H1 (cell line): ENCODE data around the gene GALR1. TPM values are rescaled to one million over a fixed set of nuclear protein-coding genes. Genes with fewer than 3 reads are reported as not detected.

Experiments used
- CTCF ChIA-PET: fragments of 300-600 bp; sonication (Branson Sonifier 250); formaldehyde crosslinking; loops from one replicate; lab custom pipeline; 2021; ENCODE audit not compliant: partially characterized antibody; lab: Charles Lee
- POLR2A ChIA-PET: fragments of 300-600 bp; sonication (Branson Sonifier 250); formaldehyde crosslinking; loops from one replicate; lab custom pipeline; 2021; ENCODE audit warnings: inconsistent platforms; ENCODE audit not compliant: partially characterized antibody; lab: Charles Lee
- DNase-seq, 2 experiments: peaks; one replicate each; pipeline versions ENCODE4 v3.0.0 to v3.0.0-alpha.2; 2010 to 2022; ENCODE audit warnings: low spot score in 2 of 2, low read depth in 1 of 2, mixed read lengths in 1 of 2
- FAIRE-seq: peaks from 2 replicates; lab custom pipeline; 2011; peaks lifted over from hg19 to GRCh38; lab: Jason Lieb, UNC
- H2AFZ ChIP-seq: 2 replicates; pipeline ENCODE4 v1.8.1; 2012; ENCODE audit warnings: low read length, inconsistent platforms
- H2AK5ac ChIP-seq: 2 replicates; pipeline ENCODE4 v1.6.1; 2013; ENCODE audit warnings: low read depth, low read length
- H2BK120ac ChIP-seq: replicated peaks from 2 replicates; pipeline ENCODE3; 2013; ENCODE audit warnings: low read depth, low read length, inconsistent platforms
- H2BK12ac ChIP-seq: 2 replicates; pipeline ENCODE4 v1.6.1; 2013; ENCODE audit warnings: low read depth, low read length
- H2BK15ac ChIP-seq: 2 replicates; pipeline ENCODE4 v1.6.1; 2013; ENCODE audit warnings: low read length
- H2BK20ac ChIP-seq: 2 replicates; pipeline ENCODE4 v1.6.1; 2013; ENCODE audit warnings: low read length
- H2BK5ac ChIP-seq: 2 replicates; pipeline ENCODE4 v1.6.1; 2013; ENCODE audit warnings: low read depth, low read length
- H3K14ac ChIP-seq: 2 replicates; pipeline ENCODE4 v1.6.1; 2013; ENCODE audit warnings: inconsistent platforms; ENCODE audit not compliant: insufficient read length
- H3K18ac ChIP-seq: 2 replicates; pipeline ENCODE4 v1.6.1; 2013; ENCODE audit warnings: low read length; ENCODE audit errors: extremely low read depth
- H3K23ac ChIP-seq: 2 replicates; pipeline ENCODE4 v1.6.1; 2013; ENCODE audit warnings: inconsistent platforms; ENCODE audit not compliant: insufficient read length
- H3K23me2 ChIP-seq: 2 replicates; pipeline ENCODE4 v1.6.1; 2013; ENCODE audit warnings: low read depth, low read length
- H3K27ac ChIP-seq: 2 replicates; pipeline ENCODE4 v1.6.1; 2011; ENCODE audit warnings: low read depth, low read length, inconsistent platforms
- H3K27me3 ChIP-seq, 4 experiments: replicated peaks in 1 of 4; 1 replicate in 1 of 4; 2 replicates in 3 of 4; pipeline versions ENCODE4 v1.6.1 to v1.8.1; 2011 to 2013; ENCODE audit warnings: low read length in 3 of 4, mild to moderate bottlenecking in 3 of 4, inconsistent platforms in 2 of 4, mixed read lengths in 2 of 4, moderate library complexity in 1 of 4; ENCODE audit not compliant: control insufficient read depth in 3 of 4, insufficient read depth in 3 of 4; ENCODE audit errors: extremely low read depth in 1 of 4
- H3K36me3 ChIP-seq, 4 experiments: 2 replicates each; pipeline versions ENCODE4 v1.6.1 to v1.8.1; 2011 to 2013; ENCODE audit warnings: mild to moderate bottlenecking in 4 of 4, low read length in 3 of 4, moderate library complexity in 2 of 4, control low read depth in 1 of 4, inconsistent platforms in 1 of 4; ENCODE audit not compliant: insufficient read depth in 4 of 4, control insufficient read depth in 2 of 4
- H3K4ac ChIP-seq: replicated peaks from 2 replicates; pipeline ENCODE3; 2013; ENCODE audit warnings: low read length, low read depth, mixed read lengths, inconsistent platforms; ENCODE audit not compliant: insufficient read length
- H3K4me1 ChIP-seq, 4 experiments: replicated peaks in 1 of 4; 1 replicate in 1 of 4; 2 replicates in 3 of 4; pipeline versions ENCODE4 v1.6.1 to v1.8.1; 2011 to 2013; ENCODE audit warnings: low read length in 3 of 4, inconsistent platforms in 2 of 4, mixed read lengths in 1 of 4; ENCODE audit not compliant: insufficient read depth in 4 of 4, control insufficient read depth in 3 of 4
- H3K4me2 ChIP-seq, 2 experiments: 2 replicates each; pipeline versions ENCODE4 v1.6.1 to v1.8.1; 2011 to 2013; ENCODE audit warnings: low read depth in 2 of 2, low read length in 2 of 2, control low read depth in 1 of 2, inconsistent platforms in 1 of 2, mild to moderate bottlenecking in 1 of 2; ENCODE audit not compliant: insufficient read depth in 1 of 2
- H3K4me3 ChIP-seq, 4 experiments: fragments of 200-600, 300-600 bp in 1 of 4; sonication (generic), shearing (Covaris generic), sonication (Bioruptor Twin) in 1 of 4; 2 replicates each; pipeline versions ENCODE4 v1.5.1 to v1.8.1; 2011 to 2016; ENCODE audit warnings: low read length in 4 of 4, low read depth in 3 of 4, control low read depth in 2 of 4, inconsistent platforms in 2 of 4, mild to moderate bottlenecking in 2 of 4, mixed read lengths in 1 of 4, moderate library complexity in 1 of 4; ENCODE audit not compliant: insufficient read depth in 2 of 4; ENCODE audit errors: extremely low read depth in 1 of 4
- H3K56ac ChIP-seq: replicated peaks from 2 replicates; pipeline ENCODE3; 2013; ENCODE audit warnings: low read depth, mild to moderate bottlenecking, mixed read lengths, low read length, inconsistent platforms; ENCODE audit not compliant: insufficient read length
- H3K79me1 ChIP-seq: 2 replicates; pipeline ENCODE4 v1.6.1; 2013; ENCODE audit warnings: low read depth, low read length, control low read depth
- H3K79me2 ChIP-seq, 2 experiments: 2 replicates each; pipeline versions ENCODE4 v1.6.1 to v1.8.1; 2012 to 2013; ENCODE audit warnings: low read length in 2 of 2, mild to moderate bottlenecking in 2 of 2, inconsistent platforms in 1 of 2; ENCODE audit not compliant: insufficient read depth in 2 of 2, control insufficient read depth in 1 of 2
- H3K9ac ChIP-seq, 4 experiments: replicated peaks in 1 of 4; 1 replicate in 1 of 4; 2 replicates in 3 of 4; pipeline versions ENCODE4 v1.6.1 to v1.8.1; 2011 to 2013; ENCODE audit warnings: low read depth in 3 of 4, low read length in 3 of 4, control low read depth in 2 of 4, mild to moderate bottlenecking in 2 of 4, moderate library complexity in 2 of 4, inconsistent platforms in 1 of 4; ENCODE audit errors: extremely low read depth in 1 of 4
- H3K9me3 ChIP-seq, 2 experiments: 2 replicates each; pipeline versions ENCODE4 v1.6.1 to v1.8.1; 2012 to 2013; ENCODE audit warnings: mild to moderate bottlenecking in 2 of 2, moderate library complexity in 2 of 2, control low read depth in 1 of 2, inconsistent platforms in 1 of 2, low read depth in 1 of 2, low read length in 1 of 2, mixed read lengths in 1 of 2; ENCODE audit not compliant: insufficient read depth in 2 of 2
- H4K20me1 ChIP-seq, 2 experiments: replicated peaks in 1 of 2; 2 replicates each; pipeline versions ENCODE3 to v1.8.1; 2011 to 2013; ENCODE audit warnings: inconsistent platforms in 2 of 2, low read length in 2 of 2, mild to moderate bottlenecking in 1 of 2; ENCODE audit not compliant: insufficient read depth in 2 of 2, control insufficient read depth in 1 of 2
- H4K5ac ChIP-seq: 2 replicates; pipeline ENCODE4 v1.6.1; 2013; ENCODE audit warnings: low read length, low read depth, mixed read lengths, inconsistent platforms; ENCODE audit not compliant: insufficient read length
- H4K8ac ChIP-seq: 2 replicates; pipeline ENCODE4 v1.8.0; 2013; ENCODE audit warnings: mild to moderate bottlenecking, moderate library complexity, low read length, inconsistent platforms; ENCODE audit not compliant: insufficient read depth; ENCODE audit errors: extremely low read depth
- H4K91ac ChIP-seq: replicated peaks from 2 replicates; pipeline ENCODE3; 2013; ENCODE audit warnings: low read length, mixed read lengths, inconsistent platforms; ENCODE audit not compliant: insufficient read length
- ASH2L ChIP-seq: fragments of 200-600, 300-600 bp; sonication (generic); IDR thresholded peaks from one replicate; pipeline ENCODE4 v1.7.1; 2017; ENCODE audit warnings: low read length
- CBX8 ChIP-seq: fragments of 300-800, 300-1000 bp; sonication (generic); IDR thresholded peaks from 2 replicates; pipeline ENCODE4 v1.7.1; 2016; ENCODE audit warnings: low read depth, low read length, borderline replicate concordance
- CTBP2 ChIP-seq: IDR thresholded peaks from 2 replicates; pipeline ENCODE4 v1.7.0; 2011; ENCODE audit warnings: borderline replicate concordance, mild to moderate bottlenecking, moderate library complexity, mixed read lengths, low read length; ENCODE audit not compliant: insufficient read depth, insufficient read length
- EP300 ChIP-seq, 2 experiments: IDR thresholded peaks; 1 replicate in 1 of 2; 2 replicates in 1 of 2; pipeline ENCODE4 v1.6.1; 2011 to 2012; ENCODE audit warnings: low read depth in 2 of 2, low read length in 2 of 2, mild to moderate bottlenecking in 2 of 2, borderline replicate concordance in 1 of 2, inconsistent platforms in 1 of 2, moderate library complexity in 1 of 2
- HDAC2 ChIP-seq, 2 experiments: fragments of 300-600 bp in 1 of 2; sonication (generic) in 1 of 2; IDR thresholded peaks; 2 replicates each; pipeline ENCODE4 v1.6.1; 2011 to 2012; ENCODE audit warnings: low read depth in 2 of 2, low read length in 2 of 2, mild to moderate bottlenecking in 2 of 2, moderate library complexity in 2 of 2, borderline replicate concordance in 1 of 2, inconsistent platforms in 1 of 2
- KDM5A ChIP-seq: fragments of 200-600 bp; IDR thresholded peaks from 2 replicates; pipeline ENCODE4 v1.7.1; 2012; ENCODE audit warnings: mild to moderate bottlenecking, low read length, inconsistent platforms, mixed read lengths
- MAX ChIP-seq: IDR thresholded peaks from 2 replicates; pipeline ENCODE4 v1.6.1; 2012; ENCODE audit warnings: inconsistent platforms
- PHF8 ChIP-seq: fragments of 200-600 bp; sonication (generic); conservative IDR thresholded peaks from 2 replicates; pipeline ENCODE4 v1.7.1; 2012; ENCODE audit warnings: low read depth, mild to moderate bottlenecking, inconsistent platforms, low read length, moderate library complexity
- POLR2AphosphoS5 ChIP-seq: IDR thresholded peaks from 2 replicates; pipeline ENCODE4 v1.6.1; 2011; ENCODE audit warnings: low read depth, low read length
- RXRA ChIP-seq: IDR thresholded peaks from 2 replicates; pipeline ENCODE4 v1.6.1; 2011; ENCODE audit warnings: low read depth, mild to moderate bottlenecking, low read length, moderate library complexity; ENCODE audit not compliant: insufficient read depth
- SIX5 ChIP-seq: IDR thresholded peaks from 2 replicates; pipeline ENCODE4 v1.6.1; 2011; ENCODE audit warnings: mild to moderate bottlenecking, low read depth, low read length
- SP2 ChIP-seq: IDR thresholded peaks from 2 replicates; pipeline ENCODE4 v1.6.1; 2012; ENCODE audit warnings: mild to moderate bottlenecking, low read length, inconsistent platforms
- WGBS, 2 experiments: shearing (Covaris generic) in 1 of 2; methylation state at CpG; one replicate each; pipeline versions ENCODE4 v1.1.6 to v1.1.7; 2013 to 2015; ENCODE audit warnings: low lambda C conversion rate in 2 of 2, mixed read lengths in 2 of 2, inconsistent platforms in 1 of 2, low coverage in 1 of 2, missing lambda C conversion rate in 1 of 2; ENCODE audit not compliant: insufficient replicate concordance in 2 of 2, insufficient coverage in 1 of 2, insufficient read length in 1 of 2; ENCODE audit errors: extremely low coverage in 1 of 2, missing lambda C conversion rate in 1 of 2; 5-methylcytosine and 5-hydroxymethylcytosine counted together
- polyA plus RNA-seq, 7 experiments: library from polyadenylated mRNA; depleted of rRNA in 3 of 7; stranded (reverse) in 5 of 7; unstranded in 2 of 7; fragments of >200 nt in 5 of 7; fragments of 200-250 nt in 2 of 7; gene quantifications; 1 replicate in 5 of 7; 2 replicates in 1 of 7; 4 replicates in 1 of 7; pipeline versions ENCODE4 v1.2.1 to v1.2.3, GENCODE V29; 2011 to 2013; ENCODE audit warnings: missing spikeins in 2 of 7, mixed read lengths in 2 of 7
- total RNA-seq: library from RNA; stranded (reverse); fragmentation: NEBNext Ultra II Directional; extraction: Animal tissue kit (Norgen Biotek cat#: 25700); gene quantifications from 2 replicates; pipeline ENCODE4 v1.2.1, GENCODE V29; 2021

GALR1 gene
- total and polyA plus RNA-seq, 2 of the 8 experiments (the other 6 are each of a cell fraction or from before 2014, with no cell fraction given), result 0.09 to 1.6 TPM

GRCh38 chr18:77210249-77210648 is 39.4 kb upstream of the GALR1 start:
- H3K4me3 ChIP-seq, result no peak overlapping the region
- no peaks in the 10 kb centered on the region for H4K20me1 ChIP-seq
- H3K9me3 ChIP-seq, result no peaks in the 10 kb centered on the region
- no peak overlapping the region for H2BK12ac ChIP-seq
- H3K4me2 ChIP-seq, result no peak overlapping the region
- H4K5ac ChIP-seq, result no peak overlapping the region
- no peaks in the 10 kb centered on the region for H3K36me3 ChIP-seq
- no peak overlapping the region for H2BK20ac ChIP-seq
- CTCF ChIA-PET, result interaction anchor here (0.5 to 4.1 kb wide), 19 partner anchors 8 to 482 kb away, joined by 3 to 45 read pairs (median 3); no protein-coding TSS in a partner anchor
- TF ChIP-seq CBX8 (no peak), SP2 (no peak), HDAC2 (IDR thresholded peaks at IDR 0.05; ENCODE audit: borderline replicate concordance in 1 of 2, low read depth in 2 of 2, low read length in 2 of 2) (no peak), RXRA (no peak), PHF8 (no peak), MAX (no peak), ASH2L (no peak), SIX5 (no peak), POLR2AphosphoS5 (no peak), CTBP2 (no peak), EP300 (IDR thresholded peaks at IDR 0.05; ENCODE audit: borderline replicate concordance in 1 of 2, low read depth in 2 of 2, low read length in 2 of 2) (no peak), KDM5A (no peak)
- peak overlapping the region; percentile 60; the same call in 1 of the 2 replicates for H3K18ac ChIP-seq
- H3K79me2 ChIP-seq, result no peaks in the 10 kb centered on the region
- H3K56ac ChIP-seq, result no peak overlapping the region
- no peak overlapping the region for H3K4ac ChIP-seq
- no peak overlapping the region for H4K8ac ChIP-seq
- DNase-seq, result no peak
- no peak overlapping the region for H3K14ac ChIP-seq
- FAIRE-seq, result no peak
- H2AK5ac ChIP-seq, result no peak overlapping the region
- no peak overlapping the region for H3K27ac ChIP-seq
- no peak overlapping the region for H3K23ac ChIP-seq
- WGBS, 2 experiments, result 73% methylated on average over 6 of the region's 7 CpGs; no CpG with 5 or more reads in 1 of the 2 experiments
- H3K23me2 ChIP-seq, result no peaks in the 10 kb centered on the region
- no peaks in the 10 kb centered on the region; a peak in 1 of 7 replicates for H3K4me1 ChIP-seq
- POLR2A ChIA-PET, result interaction anchor here (1.2 kb wide), 1 partner anchor 95 kb away, joined by 3 read pairs; no protein-coding TSS in a partner anchor
- no peak overlapping the region for H2BK5ac ChIP-seq
- peak overlapping the region; percentile 29 for H4K91ac ChIP-seq
- H2BK120ac ChIP-seq, result no peak overlapping the region
- no peak overlapping the region for H3K9ac ChIP-seq
- no peaks in the 10 kb centered on the region; a peak in 1 of 7 replicates for H3K27me3 ChIP-seq
- H2BK15ac ChIP-seq, result no peak overlapping the region
- no peaks in the 10 kb centered on the region for H3K79me1 ChIP-seq
- no peak overlapping the region for H2AFZ ChIP-seq
